A549 (cell line): ENCODE results near the gene QKI.

Source experiments
- HEYL ChIP-seq: fragments of 250-450 bp; sonication (Bioruptor Pico); IDR thresholded peaks from 2 replicates; pipeline ENCODE4 v1.8.0; 2021; ENCODE audit warnings: mild to moderate bottlenecking, moderate library complexity
- MAFK ChIP-seq: fragments of 450-650 bp; IDR thresholded peaks from 2 replicates; pipeline ENCODE4 v1.6.1; 2014; ENCODE audit not compliant: partially characterized antibody
- MYC ChIP-seq: IDR thresholded peaks from 2 replicates; pipeline ENCODE4 v1.6.1; 2012; ENCODE audit warnings: mild to moderate bottlenecking, inconsistent platforms, low read length, improper control_type of control experiment, borderline replicate concordance
- NPAS2 ChIP-seq: fragments of 250-450 bp; sonication (Bioruptor Pico); IDR thresholded peaks from 2 replicates; pipeline ENCODE4 v1.8.0; 2022; ENCODE audit warnings: mild to moderate bottlenecking, moderate library complexity, borderline replicate concordance
- PHF8 ChIP-seq: fragments of 200-600 bp; sonication (generic); IDR thresholded peaks from 2 replicates; pipeline ENCODE4 v1.6.1; 2016; ENCODE audit warnings: low read depth, mild to moderate bottlenecking, antibody characterized with exemption, moderate library complexity, borderline replicate concordance
- RCOR1 ChIP-seq: fragments of 150-350 bp; IDR thresholded peaks from 2 replicates; pipeline ENCODE4 v1.6.1; 2014; ENCODE audit warnings: antibody characterized with exemption, low read length, low read depth
- ZNF302 ChIP-seq: fragments of 250-450 bp; sonication (Bioruptor Pico); IDR thresholded peaks from 2 replicates; pipeline ENCODE4 v1.9.0; 2021; ENCODE audit warnings: inconsistent platforms, mild to moderate bottlenecking, moderate library complexity
- TF ChIP-seq, protein P1 (sequence below): fragments of 200-600 bp; sonication (generic); IDR thresholded peaks from 2 replicates; pipeline ENCODE4 v1.6.1; 2016; ENCODE audit warnings: antibody characterized with exemption, mild to moderate bottlenecking, moderate library complexity
- TF ChIP-seq, protein P2 (sequence below): fragments of >200 bp; sonication (Bioruptor Twin); formaldehyde crosslinking; IDR thresholded peaks from 3 replicates; pipeline ENCODE4 v1.5.1; 2016
- TF ChIP-seq, protein P3 (sequence below): fragments of 450-650 bp; IDR thresholded peaks from 2 replicates; pipeline ENCODE4 v1.6.1; 2014; ENCODE audit warnings: antibody characterized with exemption
- TF ChIP-seq, protein P4 (sequence below): fragments of 150-350 bp; IDR thresholded peaks from 2 replicates; pipeline ENCODE4 v1.6.1; 2014; ENCODE audit warnings: low read depth, mild to moderate bottlenecking, low read length

DNA sequence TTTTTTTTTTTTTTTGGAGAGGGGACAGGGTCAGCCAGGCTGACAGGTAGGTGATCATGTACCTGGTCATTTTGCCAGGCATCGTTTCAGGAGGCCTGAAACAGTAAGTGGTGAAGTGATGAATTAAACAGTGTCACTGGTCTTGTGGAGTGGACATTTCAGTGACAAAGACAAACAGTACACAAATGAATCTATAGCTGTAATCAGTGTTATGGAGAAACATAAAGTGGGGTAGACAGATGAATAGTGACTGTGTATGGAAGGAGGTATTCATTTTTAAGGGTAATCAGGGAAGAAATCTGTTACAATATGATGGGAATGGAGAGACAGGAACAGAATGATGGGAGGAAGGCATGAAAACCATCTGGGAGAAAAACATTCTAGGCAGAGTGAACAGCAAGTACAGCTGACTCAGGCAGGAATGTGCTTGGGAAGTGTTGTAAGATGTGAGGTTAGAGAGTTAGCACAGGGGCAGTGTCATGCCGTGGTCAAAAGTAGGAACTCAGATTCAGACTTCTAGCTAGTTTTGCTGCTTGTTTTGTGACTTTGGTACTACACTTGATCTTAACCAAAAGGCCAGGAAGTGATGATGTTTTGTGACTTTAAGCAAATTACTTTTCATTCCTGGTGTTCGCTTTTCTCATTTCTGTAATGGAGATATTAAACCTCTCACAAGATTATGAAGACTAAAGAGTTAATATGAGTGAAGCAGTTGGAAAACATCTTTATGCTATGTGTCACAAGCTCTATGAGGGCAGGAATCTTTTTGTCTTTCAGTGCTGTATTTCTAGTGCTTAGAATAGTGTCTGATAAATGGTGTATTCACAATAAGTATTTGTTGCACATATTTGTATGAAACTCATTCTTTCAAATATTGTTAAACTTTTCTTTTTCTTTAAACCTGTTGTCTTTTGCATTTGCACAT, 43.4 kb downstream of the QKI start:
- TF ChIP-seq MYC (no peak), PHF8 (no peak), NPAS2 (CRISPR knock-in tag) (no peak), ZNF302 (CRISPR knock-in tag) (no peak), MAFK (peak; percentile 27), HEYL (CRISPR knock-in tag) (no peak), RCOR1 (no peak)
- TF ChIP-seq, protein P1, sequence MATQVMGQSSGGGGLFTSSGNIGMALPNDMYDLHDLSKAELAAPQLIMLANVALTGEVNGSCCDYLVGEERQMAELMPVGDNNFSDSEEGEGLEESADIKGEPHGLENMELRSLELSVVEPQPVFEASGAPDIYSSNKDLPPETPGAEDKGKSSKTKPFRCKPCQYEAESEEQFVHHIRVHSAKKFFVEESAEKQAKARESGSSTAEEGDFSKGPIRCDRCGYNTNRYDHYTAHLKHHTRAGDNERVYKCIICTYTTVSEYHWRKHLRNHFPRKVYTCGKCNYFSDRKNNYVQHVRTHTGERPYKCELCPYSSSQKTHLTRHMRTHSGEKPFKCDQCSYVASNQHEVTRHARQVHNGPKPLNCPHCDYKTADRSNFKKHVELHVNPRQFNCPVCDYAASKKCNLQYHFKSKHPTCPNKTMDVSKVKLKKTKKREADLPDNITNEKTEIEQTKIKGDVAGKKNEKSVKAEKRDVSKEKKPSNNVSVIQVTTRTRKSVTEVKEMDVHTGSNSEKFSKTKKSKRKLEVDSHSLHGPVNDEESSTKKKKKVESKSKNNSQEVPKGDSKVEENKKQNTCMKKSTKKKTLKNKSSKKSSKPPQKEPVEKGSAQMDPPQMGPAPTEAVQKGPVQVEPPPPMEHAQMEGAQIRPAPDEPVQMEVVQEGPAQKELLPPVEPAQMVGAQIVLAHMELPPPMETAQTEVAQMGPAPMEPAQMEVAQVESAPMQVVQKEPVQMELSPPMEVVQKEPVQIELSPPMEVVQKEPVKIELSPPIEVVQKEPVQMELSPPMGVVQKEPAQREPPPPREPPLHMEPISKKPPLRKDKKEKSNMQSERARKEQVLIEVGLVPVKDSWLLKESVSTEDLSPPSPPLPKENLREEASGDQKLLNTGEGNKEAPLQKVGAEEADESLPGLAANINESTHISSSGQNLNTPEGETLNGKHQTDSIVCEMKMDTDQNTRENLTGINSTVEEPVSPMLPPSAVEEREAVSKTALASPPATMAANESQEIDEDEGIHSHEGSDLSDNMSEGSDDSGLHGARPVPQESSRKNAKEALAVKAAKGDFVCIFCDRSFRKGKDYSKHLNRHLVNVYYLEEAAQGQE, result no peak
- TF ChIP-seq, protein P2, sequence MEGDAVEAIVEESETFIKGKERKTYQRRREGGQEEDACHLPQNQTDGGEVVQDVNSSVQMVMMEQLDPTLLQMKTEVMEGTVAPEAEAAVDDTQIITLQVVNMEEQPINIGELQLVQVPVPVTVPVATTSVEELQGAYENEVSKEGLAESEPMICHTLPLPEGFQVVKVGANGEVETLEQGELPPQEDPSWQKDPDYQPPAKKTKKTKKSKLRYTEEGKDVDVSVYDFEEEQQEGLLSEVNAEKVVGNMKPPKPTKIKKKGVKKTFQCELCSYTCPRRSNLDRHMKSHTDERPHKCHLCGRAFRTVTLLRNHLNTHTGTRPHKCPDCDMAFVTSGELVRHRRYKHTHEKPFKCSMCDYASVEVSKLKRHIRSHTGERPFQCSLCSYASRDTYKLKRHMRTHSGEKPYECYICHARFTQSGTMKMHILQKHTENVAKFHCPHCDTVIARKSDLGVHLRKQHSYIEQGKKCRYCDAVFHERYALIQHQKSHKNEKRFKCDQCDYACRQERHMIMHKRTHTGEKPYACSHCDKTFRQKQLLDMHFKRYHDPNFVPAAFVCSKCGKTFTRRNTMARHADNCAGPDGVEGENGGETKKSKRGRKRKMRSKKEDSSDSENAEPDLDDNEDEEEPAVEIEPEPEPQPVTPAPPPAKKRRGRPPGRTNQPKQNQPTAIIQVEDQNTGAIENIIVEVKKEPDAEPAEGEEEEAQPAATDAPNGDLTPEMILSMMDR, result no peak
- TF ChIP-seq, protein P3, sequence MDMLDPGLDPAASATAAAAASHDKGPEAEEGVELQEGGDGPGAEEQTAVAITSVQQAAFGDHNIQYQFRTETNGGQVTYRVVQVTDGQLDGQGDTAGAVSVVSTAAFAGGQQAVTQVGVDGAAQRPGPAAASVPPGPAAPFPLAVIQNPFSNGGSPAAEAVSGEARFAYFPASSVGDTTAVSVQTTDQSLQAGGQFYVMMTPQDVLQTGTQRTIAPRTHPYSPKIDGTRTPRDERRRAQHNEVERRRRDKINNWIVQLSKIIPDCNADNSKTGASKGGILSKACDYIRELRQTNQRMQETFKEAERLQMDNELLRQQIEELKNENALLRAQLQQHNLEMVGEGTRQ, result no peak
- TF ChIP-seq, protein P4, sequence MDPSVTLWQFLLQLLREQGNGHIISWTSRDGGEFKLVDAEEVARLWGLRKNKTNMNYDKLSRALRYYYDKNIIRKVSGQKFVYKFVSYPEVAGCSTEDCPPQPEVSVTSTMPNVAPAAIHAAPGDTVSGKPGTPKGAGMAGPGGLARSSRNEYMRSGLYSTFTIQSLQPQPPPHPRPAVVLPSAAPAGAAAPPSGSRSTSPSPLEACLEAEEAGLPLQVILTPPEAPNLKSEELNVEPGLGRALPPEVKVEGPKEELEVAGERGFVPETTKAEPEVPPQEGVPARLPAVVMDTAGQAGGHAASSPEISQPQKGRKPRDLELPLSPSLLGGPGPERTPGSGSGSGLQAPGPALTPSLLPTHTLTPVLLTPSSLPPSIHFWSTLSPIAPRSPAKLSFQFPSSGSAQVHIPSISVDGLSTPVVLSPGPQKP, result no peak
